Ishikawa (cell line): ENCODE measurements around the gene AATF.

Experiments used
- CEBPB ChIP-seq: IDR thresholded peaks from 2 replicates; pipeline ENCODE4 v1.6.1; 2012
- CREB1 ChIP-seq: IDR thresholded peaks from 2 replicates; pipeline ENCODE4 v1.6.1; 2012; ENCODE audit warnings: low read depth
- EGR1 ChIP-seq: IDR thresholded peaks from 2 replicates; pipeline ENCODE4 v1.6.1; 2012
- EP300 ChIP-seq: IDR thresholded peaks from 2 replicates; pipeline ENCODE4 v1.6.1; 2012; ENCODE audit warnings: borderline replicate concordance
- FOXM1 ChIP-seq: IDR thresholded peaks from 2 replicates; pipeline ENCODE4 v1.6.1; 2012; ENCODE audit warnings: low read depth, borderline replicate concordance
- NFIC ChIP-seq: IDR thresholded peaks from 2 replicates; pipeline ENCODE4 v1.6.1; 2012
- RAD21 ChIP-seq: IDR thresholded peaks from 2 replicates; pipeline ENCODE4 v1.6.1; 2012; ENCODE audit warnings: low read depth
- TAF1 ChIP-seq: IDR thresholded peaks from 2 replicates; pipeline ENCODE4 v1.6.1; 2012; ENCODE audit warnings: low read depth, mild to moderate bottlenecking
- TCF12 ChIP-seq: IDR thresholded peaks from 2 replicates; pipeline ENCODE4 v1.6.1; 2012; ENCODE audit warnings: low read depth
- TEAD4 ChIP-seq: IDR thresholded peaks from 2 replicates; pipeline ENCODE4 v1.6.1; 2012
- YY1 ChIP-seq: IDR thresholded peaks from 2 replicates; pipeline ENCODE4 v1.6.1; 2012; ENCODE audit warnings: low read depth
- ZBTB7A ChIP-seq: IDR thresholded peaks from 2 replicates; pipeline ENCODE4 v1.6.1; 2012; ENCODE audit warnings: low read depth
- TF ChIP-seq, protein P1 (sequence below): IDR thresholded peaks from 2 replicates; pipeline ENCODE4 v1.6.1; 2012
- TF ChIP-seq, protein P2 (sequence below): IDR thresholded peaks from 2 replicates; pipeline ENCODE4 v1.6.1; 2012
- TF ChIP-seq, protein P3 (sequence below): IDR thresholded peaks from 2 replicates; pipeline ENCODE4 v1.6.1; 2012; ENCODE audit warnings: low read depth, mild to moderate bottlenecking

AATF gene

DNA sequence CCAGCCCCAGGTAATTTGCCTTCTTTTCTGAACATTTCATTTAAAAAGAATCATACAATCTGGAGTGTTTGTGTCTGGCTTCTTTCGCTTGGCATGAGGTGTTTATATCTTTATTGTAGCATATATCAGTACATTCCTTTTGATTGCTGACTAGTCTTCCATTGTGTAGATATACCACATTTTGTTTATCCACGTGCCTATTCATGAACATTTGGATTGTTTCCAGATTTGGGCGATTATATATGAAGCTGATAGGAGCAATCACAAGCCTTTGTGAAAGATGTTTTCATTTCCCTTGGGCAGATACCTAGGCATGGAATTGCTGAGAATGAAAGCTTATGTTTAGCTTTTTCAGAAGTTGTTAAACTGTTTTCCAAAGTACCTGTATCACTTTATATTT, 120.3 kb downstream of the AATF start:
- TF ChIP-seq CREB1, result no peak
- no peak for TF ChIP-seq RAD21

DNA sequence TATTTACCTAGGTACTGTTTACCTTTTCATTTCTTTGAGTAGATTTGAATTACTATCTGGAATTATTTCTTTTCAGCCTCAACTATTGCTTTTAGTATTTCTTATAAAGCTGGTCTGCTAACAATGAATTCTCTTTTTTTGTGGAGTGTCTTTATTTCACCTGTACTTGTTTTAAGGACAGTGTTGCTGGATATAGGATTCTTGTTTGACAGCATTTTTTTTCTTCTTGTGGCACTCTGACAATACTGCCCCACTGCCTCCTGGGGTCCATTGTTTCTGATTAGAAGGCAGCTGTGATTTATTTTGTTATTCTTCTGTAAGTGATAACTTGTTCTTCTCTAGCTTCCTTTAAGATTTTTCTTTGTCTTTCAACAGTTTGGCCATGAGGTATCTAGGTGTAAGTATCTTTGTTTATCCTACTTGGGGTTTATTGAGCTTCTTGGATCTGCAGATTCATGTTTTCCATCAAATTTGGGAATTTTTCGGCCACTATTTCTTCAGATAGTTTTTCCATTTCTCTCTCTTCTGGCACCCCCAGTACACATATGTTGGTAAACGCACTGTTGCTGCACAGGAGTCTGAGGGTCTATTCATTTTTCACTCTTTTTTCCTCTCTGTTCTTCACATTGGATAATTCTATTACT, 130.4 kb downstream of the AATF start:
- TF ChIP-seq RAD21 (no peak), NFIC (no peak), CREB1 (no peak), FOXM1 (no peak), TCF12 (no peak), TEAD4 (no peak), EP300 (no peak), ZBTB7A (no peak), TAF1 (no peak)
- TF ChIP-seq, protein P1, sequence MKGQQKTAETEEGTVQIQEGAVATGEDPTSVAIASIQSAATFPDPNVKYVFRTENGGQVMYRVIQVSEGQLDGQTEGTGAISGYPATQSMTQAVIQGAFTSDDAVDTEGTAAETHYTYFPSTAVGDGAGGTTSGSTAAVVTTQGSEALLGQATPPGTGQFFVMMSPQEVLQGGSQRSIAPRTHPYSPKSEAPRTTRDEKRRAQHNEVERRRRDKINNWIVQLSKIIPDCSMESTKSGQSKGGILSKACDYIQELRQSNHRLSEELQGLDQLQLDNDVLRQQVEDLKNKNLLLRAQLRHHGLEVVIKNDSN, result no peak
- TF ChIP-seq, protein P2, sequence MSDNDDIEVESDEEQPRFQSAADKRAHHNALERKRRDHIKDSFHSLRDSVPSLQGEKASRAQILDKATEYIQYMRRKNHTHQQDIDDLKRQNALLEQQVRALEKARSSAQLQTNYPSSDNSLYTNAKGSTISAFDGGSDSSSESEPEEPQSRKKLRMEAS, result no peak
- TF ChIP-seq, protein P3, sequence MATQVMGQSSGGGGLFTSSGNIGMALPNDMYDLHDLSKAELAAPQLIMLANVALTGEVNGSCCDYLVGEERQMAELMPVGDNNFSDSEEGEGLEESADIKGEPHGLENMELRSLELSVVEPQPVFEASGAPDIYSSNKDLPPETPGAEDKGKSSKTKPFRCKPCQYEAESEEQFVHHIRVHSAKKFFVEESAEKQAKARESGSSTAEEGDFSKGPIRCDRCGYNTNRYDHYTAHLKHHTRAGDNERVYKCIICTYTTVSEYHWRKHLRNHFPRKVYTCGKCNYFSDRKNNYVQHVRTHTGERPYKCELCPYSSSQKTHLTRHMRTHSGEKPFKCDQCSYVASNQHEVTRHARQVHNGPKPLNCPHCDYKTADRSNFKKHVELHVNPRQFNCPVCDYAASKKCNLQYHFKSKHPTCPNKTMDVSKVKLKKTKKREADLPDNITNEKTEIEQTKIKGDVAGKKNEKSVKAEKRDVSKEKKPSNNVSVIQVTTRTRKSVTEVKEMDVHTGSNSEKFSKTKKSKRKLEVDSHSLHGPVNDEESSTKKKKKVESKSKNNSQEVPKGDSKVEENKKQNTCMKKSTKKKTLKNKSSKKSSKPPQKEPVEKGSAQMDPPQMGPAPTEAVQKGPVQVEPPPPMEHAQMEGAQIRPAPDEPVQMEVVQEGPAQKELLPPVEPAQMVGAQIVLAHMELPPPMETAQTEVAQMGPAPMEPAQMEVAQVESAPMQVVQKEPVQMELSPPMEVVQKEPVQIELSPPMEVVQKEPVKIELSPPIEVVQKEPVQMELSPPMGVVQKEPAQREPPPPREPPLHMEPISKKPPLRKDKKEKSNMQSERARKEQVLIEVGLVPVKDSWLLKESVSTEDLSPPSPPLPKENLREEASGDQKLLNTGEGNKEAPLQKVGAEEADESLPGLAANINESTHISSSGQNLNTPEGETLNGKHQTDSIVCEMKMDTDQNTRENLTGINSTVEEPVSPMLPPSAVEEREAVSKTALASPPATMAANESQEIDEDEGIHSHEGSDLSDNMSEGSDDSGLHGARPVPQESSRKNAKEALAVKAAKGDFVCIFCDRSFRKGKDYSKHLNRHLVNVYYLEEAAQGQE, result no peak

DNA sequence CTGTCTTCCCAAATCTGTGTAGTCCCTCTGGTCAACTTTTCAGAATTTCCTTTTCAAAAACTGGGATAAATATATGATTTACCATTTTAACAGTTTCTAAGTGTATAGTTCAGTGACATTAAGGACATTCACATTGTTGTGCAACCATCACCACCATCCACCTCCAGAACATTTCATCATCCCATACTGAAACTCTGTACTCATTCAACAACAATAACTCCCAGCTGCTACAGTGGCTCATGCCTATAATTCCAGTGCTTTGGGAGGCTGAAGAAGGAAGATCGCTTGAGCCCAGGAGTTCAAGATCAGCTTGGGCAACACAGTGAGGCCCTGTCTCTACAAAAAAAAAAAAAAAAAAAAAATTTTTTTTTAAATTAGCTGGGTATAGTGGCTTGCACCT, 131.0 kb downstream of the AATF start:
- no peak for TF ChIP-seq RAD21
- TF ChIP-seq, protein P1, result no peak
- no peak for TF ChIP-seq TAF1
- no peak for TF ChIP-seq TEAD4
- no peak for TF ChIP-seq CREB1
- no peak for TF ChIP-seq EGR1
- TF ChIP-seq, protein P2, result no peak
- TF ChIP-seq ZBTB7A, result no peak
- no peak for TF ChIP-seq NFIC
- no peak for TF ChIP-seq YY1
- TF ChIP-seq, protein P3, result no peak
- no peak for TF ChIP-seq FOXM1
- no peak for TF ChIP-seq CEBPB
- no peak for TF ChIP-seq TCF12
- TF ChIP-seq EP300, result no peak

DNA sequence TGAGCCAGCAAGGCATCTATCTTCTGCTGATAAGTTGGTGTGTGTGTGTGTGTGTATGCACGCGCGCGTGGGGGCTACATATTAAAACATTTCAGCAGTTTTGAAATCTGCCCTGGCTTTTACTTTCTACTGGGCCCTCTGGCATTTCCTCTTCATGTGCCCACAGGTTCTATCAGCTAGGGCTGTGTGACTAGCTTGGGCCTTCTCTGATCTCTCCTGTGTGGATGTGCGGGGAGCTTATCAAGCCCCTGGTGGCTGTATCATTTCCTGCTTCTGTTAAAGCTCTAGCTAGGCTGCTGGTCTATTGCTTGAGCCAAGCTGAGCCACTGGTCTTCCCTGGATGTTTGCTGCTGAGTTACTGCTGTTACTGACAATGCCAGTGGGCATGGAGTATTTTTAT, 132.5 kb downstream of the AATF start:
- no peak for TF ChIP-seq RAD21

DNA sequence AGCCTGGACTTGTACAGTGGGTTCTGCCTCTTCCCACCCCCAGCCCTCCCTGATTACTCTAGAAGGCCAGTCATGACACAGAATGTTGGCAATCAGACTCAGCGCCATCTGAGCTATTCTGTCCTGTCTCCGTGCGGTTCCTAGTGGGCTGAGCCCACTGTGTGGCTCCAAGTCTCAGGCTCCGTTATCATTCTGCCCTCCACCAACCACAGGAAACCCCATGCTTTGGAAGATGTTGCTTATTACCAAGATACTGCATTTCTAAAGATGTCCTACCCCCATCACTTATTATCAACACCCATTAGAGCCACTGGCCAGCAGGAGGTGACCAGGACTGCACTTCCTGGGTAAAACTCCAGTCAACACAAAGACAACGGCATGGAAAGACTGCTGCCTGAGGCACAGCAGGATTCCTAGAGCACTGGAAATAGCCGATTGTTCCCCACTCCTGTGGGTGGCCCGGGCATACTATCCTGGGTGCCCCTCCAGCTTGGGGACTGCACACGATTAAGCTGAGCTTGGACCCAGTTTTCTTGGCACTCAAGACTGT, 133.6 kb downstream of the AATF start:
- TF ChIP-seq EGR1 (no peak), NFIC (no peak), ZBTB7A (no peak), YY1 (no peak), TCF12 (no peak)
- TF ChIP-seq, protein P1, result no peak
- TF ChIP-seq, protein P2, result no peak

DNA sequence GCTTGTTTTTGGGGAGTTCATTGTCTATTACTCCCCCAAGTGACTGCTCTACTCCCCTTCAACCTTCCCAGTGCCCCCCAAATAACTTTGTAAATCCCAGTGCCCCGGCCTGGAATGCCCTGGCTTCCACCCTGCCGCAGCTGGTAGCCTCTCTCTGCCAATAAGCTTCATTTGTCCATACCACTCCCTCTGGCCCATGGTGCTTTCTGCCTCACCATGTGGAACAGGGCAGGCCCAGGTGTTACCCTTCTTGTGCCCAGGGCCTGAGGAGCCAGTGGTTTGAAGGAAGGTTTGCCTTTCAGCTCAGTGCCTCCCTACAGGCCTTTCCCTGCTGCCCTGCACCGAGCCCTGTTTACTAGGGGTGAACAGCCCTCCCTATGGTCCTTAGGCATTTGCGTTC, 134.2 kb downstream of the AATF start:
- no peak for TF ChIP-seq EP300
- no peak for TF ChIP-seq CREB1
- TF ChIP-seq, protein P3, result no peak
- TF ChIP-seq, protein P1, result no peak
- no peak for TF ChIP-seq NFIC
- no peak for TF ChIP-seq TEAD4
- TF ChIP-seq YY1, result no peak
- TF ChIP-seq TAF1, result no peak
- no peak for TF ChIP-seq CEBPB
- TF ChIP-seq, protein P2, result no peak
- TF ChIP-seq FOXM1, result no peak
- no peak for TF ChIP-seq TCF12
- TF ChIP-seq EGR1, result no peak
- TF ChIP-seq RAD21, result no peak
- TF ChIP-seq ZBTB7A, result no peak
